Measurements from ENCODE around the gene MAPK8IP1. TPM values are rescaled to one million over a fixed set of nuclear protein-coding genes. Genes with fewer than 3 reads are reported as not detected.
A peak's percentile ranks its signal among the peaks of the same experiment; 100 is the strongest.

The MAPK8IP1 gene
- total RNA-seq, 1 donor from 2014 or later = 6.0 TPM

DNA sequence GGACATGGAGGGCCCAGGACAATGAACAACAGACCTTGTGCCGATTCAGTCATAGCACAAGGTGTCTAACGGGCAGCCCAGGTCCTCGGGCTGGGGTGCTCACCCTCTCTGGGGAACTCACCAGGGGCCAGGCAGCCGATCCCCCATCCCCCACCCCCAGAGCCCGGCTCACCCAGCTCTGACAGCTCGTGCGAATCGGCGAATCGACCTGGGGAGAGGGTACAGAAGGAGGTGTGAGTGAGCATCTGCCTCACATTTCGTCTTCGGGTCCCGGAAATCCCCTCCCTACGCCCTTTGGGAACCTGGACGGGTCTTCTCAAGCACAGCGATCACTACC lies 31.8 kb downstream of the MAPK8IP1 start:
- Histone ChIP-seq H3K4me3 (peak overlapping the region; percentile 67 to 91), H3K36me3 (peaks cover 22 to 37% of the 10 kb centered on the region in 2 donors), H3K27me3 (peaks cover 6% of the 10 kb centered on the region), H3K27ac (peak overlapping the region; percentile 90 to 91), H3K4me1 (peaks cover under 1 to 12% of the 10 kb centered on the region in 2 donors), H3K9me3 (no peaks in the 10 kb centered on the region)
- DNase-seq (ENCODE audit: low spot score in 2 of 2) = no peak
- no peak for TF ChIP-seq CTCF (IDR thresholded peaks at IDR 0.05)
- intact Hi-C loops (cut with DNase I) = loop anchor here (5.0 kb wide), 4 partner anchors 110 to 1490 kb away; partner anchors contain the start of genes PHF21A, SLC35C1 and SLC39A13

- TF ChIP-seq CTCF (IDR thresholded peaks at IDR 0.05) = no peak
- Histone ChIP-seq H3K27ac (peak within 1 kb of the TSS; percentile 90 to 91), H3K36me3 (peaks cover 19 to 33% of the 10 kb centered on the region in 2 donors), H3K9me3 (no peaks in the 10 kb centered on the region), H3K27me3 (peaks cover 11% of the 10 kb centered on the region), H3K4me1 (peaks cover 5 to 18% of the 10 kb centered on the region in 2 donors), H3K4me3 (peak within 1 kb of the TSS; percentile 67 to 91)
- intact Hi-C loops (cut with DNase I) = loop anchor here (1.0 to 5.0 kb wide), 7 partner anchors 18 to 1490 kb away; partner anchors contain the start of genes CRY2, PHF21A, SLC35C1 and SLC39A13
- peak; percentile 93 to 99 for DNase-seq (ENCODE audit: low spot score in 2 of 2)
Observed at GRCh38 chr11:45917623-45918330, 32.3 kb downstream of the MAPK8IP1 start, which contains the start of gene PEX16. Gene PEX16, minus strand, starts transcription at chr11:45917877. Its CDS starts 66 bp downstream, at chr11:45917811.

DNA sequence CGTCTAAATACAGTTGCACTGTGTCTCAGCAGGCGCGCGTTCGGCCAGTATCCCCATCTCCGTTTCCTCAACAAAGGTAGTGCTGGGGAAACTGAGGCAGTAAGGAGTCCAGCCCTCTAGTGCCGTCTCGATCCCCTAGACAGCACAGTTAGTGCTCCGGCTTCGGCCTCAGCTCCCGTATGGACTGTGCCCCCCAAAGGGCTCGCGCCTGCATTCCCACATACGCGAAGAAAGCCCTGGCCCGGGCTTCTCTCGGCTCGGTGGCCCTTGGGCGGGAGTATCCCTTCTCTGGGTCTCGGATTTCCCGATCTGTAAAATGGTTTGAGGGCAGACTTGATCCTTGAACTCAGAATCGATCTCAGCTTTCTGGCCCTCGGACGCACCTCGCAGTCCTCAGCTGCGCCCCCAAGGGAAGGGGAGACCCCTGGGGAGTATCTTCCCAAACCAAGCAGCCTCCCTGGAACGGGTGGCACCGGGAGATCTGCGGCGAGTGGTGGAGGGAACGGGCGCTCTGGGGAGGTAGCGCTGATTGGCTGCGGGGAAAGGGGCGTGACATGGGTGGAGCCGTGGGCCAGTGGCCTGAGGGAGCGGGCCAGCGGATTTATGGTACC lies 33.0 kb downstream of the MAPK8IP1 start:
- H3K27me3 ChIP-seq = peaks cover 17% of the 10 kb centered on the region
- H3K27ac ChIP-seq = peak overlapping the region; percentile 90 to 91
- intact Hi-C loops (cut with DNase I) = loop anchor here (1.0 to 5.0 kb wide), 7 partner anchors 19 to 1489 kb away; partner anchors contain the start of genes CRY2, PHF21A, SLC35C1 and SLC39A13
- H3K36me3 ChIP-seq = peaks cover 12 to 26% of the 10 kb centered on the region in 2 donors
- peak in 1 of 2 donors; percentile 89 for DNase-seq (ENCODE audit: low spot score in 2 of 2)
- H3K9me3 ChIP-seq = no peaks in the 10 kb centered on the region
- TF ChIP-seq CTCF (IDR thresholded peaks at IDR 0.05) = no peak
- peaks cover 11 to 21% of the 10 kb centered on the region in 2 donors for H3K4me1 ChIP-seq
- peak overlapping the region; percentile 67 to 91 for H3K4me3 ChIP-seq

DNA sequence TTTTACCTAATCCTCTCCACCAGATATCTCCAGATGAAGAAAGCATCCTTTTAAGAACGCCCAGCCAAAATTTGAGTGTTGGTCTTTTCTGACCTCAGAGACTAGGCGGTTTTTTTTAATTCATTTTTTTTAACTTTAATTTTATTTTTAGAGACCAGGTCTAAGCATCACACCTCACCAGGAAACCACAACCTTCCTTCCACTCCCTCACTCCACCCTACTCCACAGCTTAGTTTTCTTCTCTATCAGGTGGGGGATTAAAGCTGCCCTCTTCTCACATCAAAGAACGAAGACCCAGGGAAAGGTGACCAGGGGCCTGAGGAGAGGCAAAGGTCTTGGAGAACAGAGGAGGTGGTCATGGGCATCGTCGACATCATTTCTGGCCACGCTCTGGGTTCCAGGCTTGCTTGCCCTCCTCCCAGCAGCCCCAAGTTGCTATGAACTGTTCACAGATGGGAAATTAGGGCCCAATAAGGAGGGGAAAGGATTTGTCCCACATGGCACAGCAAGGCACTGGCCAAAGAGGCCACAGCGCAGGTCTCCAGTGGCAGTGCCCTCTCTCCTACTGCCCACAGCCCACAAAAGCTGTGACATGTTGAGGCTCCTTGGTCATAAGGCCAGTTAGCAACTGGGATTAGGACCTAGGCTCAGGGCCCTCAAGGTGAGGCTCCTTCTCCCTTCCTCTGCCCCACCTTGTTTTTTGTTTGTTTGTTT lies 33.7 kb downstream of the MAPK8IP1 start:
- Histone ChIP-seq H3K27ac (no peak overlapping the region), H3K4me3 (peak overlapping the region; percentile 67 to 91), H3K9me3 (no peaks in the 10 kb centered on the region), H3K4me1 (peaks cover 11 to 21% of the 10 kb centered on the region in 2 donors), H3K36me3 (peaks cover 5 to 20% of the 10 kb centered on the region in 2 donors), H3K27me3 (peaks cover 17% of the 10 kb centered on the region)
- intact Hi-C loops (cut with DNase I) = loop anchor here (1.0 to 5.0 kb wide), 7 partner anchors 20 to 1488 kb away; partner anchors contain the start of genes CRY2, PHF21A, SLC35C1 and SLC39A13
- TF ChIP-seq CTCF (IDR thresholded peaks at IDR 0.05) = no peak
- DNase-seq (ENCODE audit: low spot score in 2 of 2) = no peak

GRCh38 chr11:45919806-45920530 lies 34.5 kb downstream of the MAPK8IP1 start:
- no peak overlapping the region for H3K4me3 ChIP-seq
- H3K27ac ChIP-seq = no peak overlapping the region
- intact Hi-C loops (cut with DNase I) = loop anchor here (5.0 kb wide), 4 partner anchors 113 to 1487 kb away; partner anchors contain the start of genes PHF21A, SLC35C1 and SLC39A13
- H3K9me3 ChIP-seq = no peaks in the 10 kb centered on the region
- peaks cover 17% of the 10 kb centered on the region for H3K27me3 ChIP-seq
- H3K36me3 ChIP-seq = peaks cover 0 to 11% of the 10 kb centered on the region in 2 donors
- no peak for TF ChIP-seq CTCF (IDR thresholded peaks at IDR 0.05)
- H3K4me1 ChIP-seq = peaks cover 11 to 21% of the 10 kb centered on the region in 2 donors
- no peak for DNase-seq (ENCODE audit: low spot score in 2 of 2)
